ENCODE results near the gene BEST1.
A peak's percentile ranks its signal among the peaks of the same experiment; 100 is the strongest.

The BEST1 gene

DNA sequence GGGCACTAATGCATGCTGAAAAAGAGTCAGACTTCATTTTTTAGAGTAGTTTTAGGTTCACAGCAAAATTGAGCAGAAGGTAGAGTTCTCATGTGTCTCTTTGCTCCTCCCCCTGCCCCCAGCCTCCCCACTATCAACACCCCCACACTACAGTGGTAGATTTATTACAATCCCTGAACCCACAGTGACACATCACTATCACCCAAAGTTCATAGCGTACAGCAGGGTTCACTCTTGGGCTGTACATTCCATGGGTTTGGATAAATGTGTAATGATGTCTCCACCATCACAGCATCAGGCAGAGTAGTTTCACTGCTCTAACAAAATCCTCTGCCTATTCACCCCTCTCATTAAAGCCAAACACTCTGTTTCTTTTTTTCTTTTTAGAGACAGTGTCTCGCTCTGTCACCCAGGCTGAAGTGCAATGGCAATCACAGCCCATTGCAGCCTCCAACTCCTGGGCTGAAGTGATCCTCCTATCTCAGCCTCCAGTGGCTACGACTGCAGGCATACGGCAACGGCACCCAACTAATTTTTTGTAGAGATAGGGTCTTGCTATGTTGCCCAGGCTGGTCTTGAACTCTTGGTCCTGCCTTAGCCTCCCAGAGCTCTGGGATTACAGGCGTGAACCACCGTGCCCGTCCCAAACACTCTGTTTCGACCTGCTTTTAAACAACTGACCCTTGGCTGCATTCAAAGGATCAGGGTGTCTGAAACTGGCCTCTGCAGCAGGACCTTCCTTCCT lies 4.1 kb downstream of the BEST1 start:
- no peak overlapping the region for H3K4me3 ChIP-seq (ENCODE audit: low read depth, low read length)
- TF ChIP-seq, protein P1, sequence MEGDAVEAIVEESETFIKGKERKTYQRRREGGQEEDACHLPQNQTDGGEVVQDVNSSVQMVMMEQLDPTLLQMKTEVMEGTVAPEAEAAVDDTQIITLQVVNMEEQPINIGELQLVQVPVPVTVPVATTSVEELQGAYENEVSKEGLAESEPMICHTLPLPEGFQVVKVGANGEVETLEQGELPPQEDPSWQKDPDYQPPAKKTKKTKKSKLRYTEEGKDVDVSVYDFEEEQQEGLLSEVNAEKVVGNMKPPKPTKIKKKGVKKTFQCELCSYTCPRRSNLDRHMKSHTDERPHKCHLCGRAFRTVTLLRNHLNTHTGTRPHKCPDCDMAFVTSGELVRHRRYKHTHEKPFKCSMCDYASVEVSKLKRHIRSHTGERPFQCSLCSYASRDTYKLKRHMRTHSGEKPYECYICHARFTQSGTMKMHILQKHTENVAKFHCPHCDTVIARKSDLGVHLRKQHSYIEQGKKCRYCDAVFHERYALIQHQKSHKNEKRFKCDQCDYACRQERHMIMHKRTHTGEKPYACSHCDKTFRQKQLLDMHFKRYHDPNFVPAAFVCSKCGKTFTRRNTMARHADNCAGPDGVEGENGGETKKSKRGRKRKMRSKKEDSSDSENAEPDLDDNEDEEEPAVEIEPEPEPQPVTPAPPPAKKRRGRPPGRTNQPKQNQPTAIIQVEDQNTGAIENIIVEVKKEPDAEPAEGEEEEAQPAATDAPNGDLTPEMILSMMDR (IDR thresholded peaks at IDR 0.05; ENCODE audit: low read depth, low read length) = no peak
- in situ Hi-C loops (cut with HindIII; ENCODE audit: low sequenced_read_pairs) = no loop called here
- no peak for DNase-seq (ENCODE audit: low read depth, low spot score)

DNA sequence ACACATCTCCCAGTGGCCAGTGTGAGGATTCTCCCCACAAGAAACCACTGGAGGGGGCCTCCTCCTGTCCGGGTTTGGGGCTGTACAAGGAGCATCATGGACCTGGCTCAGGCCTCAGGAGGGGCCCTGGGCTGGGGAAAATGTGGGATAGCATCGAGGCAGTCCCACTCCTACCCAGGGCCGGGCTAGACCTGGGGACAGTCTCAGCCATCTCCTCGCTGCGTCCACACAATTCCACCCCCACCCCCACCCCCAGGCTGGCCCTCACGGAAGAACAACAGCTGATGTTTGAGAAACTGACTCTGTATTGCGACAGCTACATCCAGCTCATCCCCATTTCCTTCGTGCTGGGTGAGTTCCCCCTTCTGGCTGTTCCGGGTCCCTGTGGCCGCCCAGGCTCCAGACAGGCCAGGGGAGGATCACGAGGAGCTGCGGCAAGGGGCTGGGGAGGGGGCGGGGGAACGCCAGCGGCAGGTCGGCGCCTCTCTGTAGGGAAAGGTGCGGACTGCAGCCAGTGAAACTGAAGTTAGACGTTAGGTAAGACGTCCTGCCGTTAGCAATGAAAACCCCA lies 4.8 kb downstream of the BEST1 start:
- DNase-seq (ENCODE audit: low read depth, low spot score) = peak; percentile 53
- peak overlapping the region; percentile 4 for H3K4me3 ChIP-seq (ENCODE audit: low read depth, low read length)
- in situ Hi-C loops (cut with HindIII; ENCODE audit: low sequenced_read_pairs) = no loop called here
- TF ChIP-seq, protein P1 (IDR thresholded peaks at IDR 0.05; ENCODE audit: low read depth, low read length) = peak; percentile 6

DNA sequence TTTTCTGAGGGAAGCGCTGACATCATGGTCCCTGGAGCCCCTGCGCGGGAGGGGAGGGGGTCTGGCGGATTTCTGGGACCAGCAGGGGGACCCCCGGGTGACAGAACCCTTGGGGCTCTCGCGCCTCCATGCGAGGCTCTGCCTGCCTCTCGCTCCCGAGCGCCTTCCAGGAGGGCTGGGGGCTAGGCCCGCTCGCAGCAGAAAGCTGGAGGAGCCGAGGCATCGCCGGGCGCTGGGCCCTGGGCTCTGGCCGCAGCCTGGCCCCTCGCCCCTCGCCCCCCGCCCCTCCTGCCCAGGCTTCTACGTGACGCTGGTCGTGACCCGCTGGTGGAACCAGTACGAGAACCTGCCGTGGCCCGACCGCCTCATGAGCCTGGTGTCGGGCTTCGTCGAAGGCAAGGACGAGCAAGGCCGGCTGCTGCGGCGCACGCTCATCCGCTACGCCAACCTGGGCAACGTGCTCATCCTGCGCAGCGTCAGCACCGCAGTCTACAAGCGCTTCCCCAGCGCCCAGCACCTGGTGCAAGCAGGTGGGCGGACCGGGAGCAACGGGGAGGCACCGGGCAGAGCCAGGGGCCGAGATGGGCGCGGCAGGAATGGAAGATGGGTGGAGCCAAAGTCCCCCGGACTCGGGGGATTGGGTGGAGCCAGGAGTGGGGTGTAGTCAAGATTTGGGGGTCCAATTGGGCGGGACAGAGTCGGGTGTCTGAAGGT lies 5.4 kb downstream of the BEST1 start:
- H3K4me3 ChIP-seq (ENCODE audit: low read depth, low read length) = peak overlapping the region; percentile 4
- TF ChIP-seq, protein P1 (IDR thresholded peaks at IDR 0.05; ENCODE audit: low read depth, low read length) = no peak
- in situ Hi-C loops (cut with HindIII; ENCODE audit: low sequenced_read_pairs) = no loop called here
- DNase-seq (ENCODE audit: low read depth, low spot score) = no peak

DNA sequence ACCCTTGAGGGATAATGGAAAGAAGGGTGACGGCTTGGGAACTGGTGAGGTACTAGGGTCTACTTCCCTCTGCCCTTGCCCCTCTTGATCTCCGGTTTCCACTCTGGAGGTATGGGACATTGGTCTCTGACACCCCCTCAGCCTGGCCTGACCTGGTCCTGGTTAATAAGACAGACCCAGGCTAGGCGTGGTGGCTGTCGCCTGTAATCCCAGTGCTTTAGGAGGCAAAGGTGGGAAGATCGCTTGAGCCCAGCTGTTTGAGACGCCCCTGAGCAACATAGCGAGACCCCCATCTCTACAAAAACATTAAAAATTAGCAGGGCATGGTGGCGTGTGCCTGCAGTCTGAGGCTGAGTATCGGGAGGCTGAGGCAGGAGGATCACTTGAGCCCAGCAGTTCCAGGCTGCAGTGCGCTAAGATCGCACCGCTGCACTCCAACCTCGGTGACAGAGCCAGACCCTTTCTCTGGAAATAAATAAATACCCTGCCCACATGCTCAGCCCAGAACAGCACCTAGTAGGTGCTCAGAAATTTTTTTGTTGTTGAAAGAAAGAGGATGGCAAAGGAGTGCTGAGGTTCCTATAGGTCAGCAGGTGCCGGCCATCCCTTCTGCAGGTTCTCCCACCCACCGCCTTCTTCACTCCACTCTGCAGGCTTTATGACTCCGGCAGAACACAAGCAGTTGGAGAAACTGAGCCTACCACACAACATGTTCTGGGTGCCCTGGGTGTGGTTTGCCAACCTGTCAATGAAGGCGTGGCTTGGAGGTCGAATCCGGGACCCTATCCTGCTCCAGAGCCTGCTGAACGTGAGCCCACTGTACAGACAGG lies 6.3 kb downstream of the BEST1 start:
- no peak for DNase-seq (ENCODE audit: low read depth, low spot score)
- H3K4me3 ChIP-seq (ENCODE audit: low read depth, low read length) = no peak overlapping the region
- in situ Hi-C loops (cut with HindIII; ENCODE audit: low sequenced_read_pairs) = no loop called here
- TF ChIP-seq, protein P1 (IDR thresholded peaks at IDR 0.05; ENCODE audit: low read depth, low read length) = no peak

DNA sequence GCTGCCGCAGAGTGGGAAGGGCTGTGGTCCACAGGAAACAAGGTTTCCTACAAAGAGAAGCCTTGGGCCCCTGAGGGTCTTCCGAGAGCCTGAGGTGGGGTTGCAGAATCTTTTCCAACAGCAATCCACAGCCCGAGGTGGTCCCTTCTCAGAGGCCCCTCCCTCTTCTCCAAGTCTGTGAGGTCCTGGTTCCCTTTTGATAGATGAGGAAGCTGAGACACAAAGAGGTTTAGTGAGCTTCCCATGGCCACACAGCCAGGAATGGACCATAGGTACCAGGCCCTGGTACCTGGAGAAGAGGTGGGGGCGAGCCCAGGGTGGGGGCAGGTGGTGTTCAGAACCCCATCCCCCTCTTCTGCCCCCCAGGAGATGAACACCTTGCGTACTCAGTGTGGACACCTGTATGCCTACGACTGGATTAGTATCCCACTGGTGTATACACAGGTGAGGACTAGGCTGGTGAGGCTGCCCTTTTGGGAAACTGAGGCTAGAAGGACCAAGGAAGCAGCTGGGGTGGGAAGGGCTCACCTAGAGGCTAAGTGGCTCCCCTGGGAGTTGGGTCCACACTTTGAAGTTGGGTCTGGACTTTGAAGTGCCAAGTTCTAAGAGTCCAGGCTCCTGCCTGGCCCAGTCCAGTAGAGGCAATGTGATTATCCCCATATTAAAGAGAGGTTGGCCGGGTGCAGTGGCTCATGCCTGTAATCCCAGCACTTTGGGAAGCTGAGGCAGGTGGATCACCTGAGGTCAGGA lies 7.0 kb downstream of the BEST1 start:
- TF ChIP-seq, protein P1 (IDR thresholded peaks at IDR 0.05; ENCODE audit: low read depth, low read length) = no peak
- in situ Hi-C loops (cut with HindIII; ENCODE audit: low sequenced_read_pairs) = no loop called here
- DNase-seq (ENCODE audit: low read depth, low spot score) = no peak
- H3K4me3 ChIP-seq (ENCODE audit: low read depth, low read length) = no peak overlapping the region

Data from astrocyte of the spinal cord (primary cell).